ENCODE data around the gene DHX9. TPM values are rescaled to one million over a fixed set of nuclear protein-coding genes. Genes with fewer than 3 reads are reported as not detected.

The DHX9 gene
- polyA plus RNA-seq, 1 donor (not counting 4 experiments of a cell fraction or from before 2014, with no cell fraction given): 199 TPM

DNA sequence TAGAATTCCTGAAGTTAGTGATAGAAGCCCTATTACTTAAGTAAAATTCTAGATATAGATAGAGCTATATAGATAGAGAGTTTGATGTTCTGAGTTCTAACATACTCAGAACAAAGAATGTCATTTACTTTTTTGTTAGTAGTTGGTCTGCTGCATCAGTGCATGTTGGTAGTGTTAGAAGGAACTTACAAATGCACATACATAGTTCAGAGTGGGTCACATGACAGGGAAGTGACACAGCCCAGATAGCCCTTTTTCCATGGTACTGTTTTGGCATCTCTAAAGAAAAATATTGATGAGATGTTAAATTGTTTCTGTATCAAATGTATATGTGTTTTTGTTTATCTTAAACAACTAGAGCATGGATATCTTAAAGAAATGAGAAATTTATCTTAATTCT, 45.7 kb downstream of the DHX9 start:
- no peak overlapping the region for H3K9ac ChIP-seq (ENCODE audit: control insufficient read depth, extremely low read depth, insufficient read depth, low read length)
- no peaks in the 10 kb centered on the region for H3K9me3 ChIP-seq (ENCODE audit: control insufficient read depth, low read depth, low read length)
- H3K36me3 ChIP-seq (ENCODE audit: control insufficient read depth in 2 of 2, extremely low read depth in 1 of 2, insufficient read depth in 2 of 2, low read length in 2 of 2): peaks cover 39 to 45% of the 10 kb centered on the region in 2 experiments
- H3K4me2 ChIP-seq (ENCODE audit: control insufficient read depth, extremely low read depth, insufficient read depth, low read depth, low read length): no peak overlapping the region
- no peaks in the 10 kb centered on the region for H3K79me2 ChIP-seq (ENCODE audit: control insufficient read depth, insufficient read depth, low read length)
- FAIRE-seq (no peak), DNase-seq (ENCODE audit: low read depth, low spot score) (no peak)
- no peak overlapping the region for H2AFZ ChIP-seq (ENCODE audit: control insufficient read depth, low read length)
- H3K9me1 ChIP-seq (ENCODE audit: control insufficient read depth, extremely low read depth, insufficient read depth, low read length): no peaks in the 10 kb centered on the region
- no peak for TF ChIP-seq EZH2 (IDR thresholded peaks at IDR 0.05; ENCODE audit: low read length)
- TF ChIP-seq, protein P1, sequence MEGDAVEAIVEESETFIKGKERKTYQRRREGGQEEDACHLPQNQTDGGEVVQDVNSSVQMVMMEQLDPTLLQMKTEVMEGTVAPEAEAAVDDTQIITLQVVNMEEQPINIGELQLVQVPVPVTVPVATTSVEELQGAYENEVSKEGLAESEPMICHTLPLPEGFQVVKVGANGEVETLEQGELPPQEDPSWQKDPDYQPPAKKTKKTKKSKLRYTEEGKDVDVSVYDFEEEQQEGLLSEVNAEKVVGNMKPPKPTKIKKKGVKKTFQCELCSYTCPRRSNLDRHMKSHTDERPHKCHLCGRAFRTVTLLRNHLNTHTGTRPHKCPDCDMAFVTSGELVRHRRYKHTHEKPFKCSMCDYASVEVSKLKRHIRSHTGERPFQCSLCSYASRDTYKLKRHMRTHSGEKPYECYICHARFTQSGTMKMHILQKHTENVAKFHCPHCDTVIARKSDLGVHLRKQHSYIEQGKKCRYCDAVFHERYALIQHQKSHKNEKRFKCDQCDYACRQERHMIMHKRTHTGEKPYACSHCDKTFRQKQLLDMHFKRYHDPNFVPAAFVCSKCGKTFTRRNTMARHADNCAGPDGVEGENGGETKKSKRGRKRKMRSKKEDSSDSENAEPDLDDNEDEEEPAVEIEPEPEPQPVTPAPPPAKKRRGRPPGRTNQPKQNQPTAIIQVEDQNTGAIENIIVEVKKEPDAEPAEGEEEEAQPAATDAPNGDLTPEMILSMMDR (optimal IDR thresholded peaks at IDR 0.05 in 1 of 3, IDR thresholded peaks at IDR 0.05 in 1 of 3, conservative IDR thresholded peaks at IDR 0.05 in 1 of 3; ENCODE audit: extremely low read depth in 1 of 3, insufficient read depth in 2 of 3, low read length in 3 of 3): no peak
- no peak overlapping the region for H3K4me3 ChIP-seq (ENCODE audit: control insufficient read depth in 2 of 3, extremely low read depth in 1 of 3, insufficient read depth in 2 of 3, low read depth in 1 of 3, low read length in 3 of 3)
- no peaks in the 10 kb centered on the region for H3K27me3 ChIP-seq (ENCODE audit: control insufficient read depth, extremely low read depth, insufficient read depth, low read length)
- no peaks in the 10 kb centered on the region for H4K20me1 ChIP-seq (ENCODE audit: control insufficient read depth, extremely low read depth, insufficient read depth, low read length)
- H3K27ac ChIP-seq (ENCODE audit: control insufficient read depth, insufficient read depth, low read length): no peak overlapping the region
- dilution Hi-C loops (cut with MboI; ENCODE audit: extremely low pct_ligation_motif_present, low sequenced_read_pairs): no loop called here
- no peaks in the 10 kb centered on the region for H3K4me1 ChIP-seq (ENCODE audit: control insufficient read depth, extremely low read depth, insufficient read depth, low read length)

DNA sequence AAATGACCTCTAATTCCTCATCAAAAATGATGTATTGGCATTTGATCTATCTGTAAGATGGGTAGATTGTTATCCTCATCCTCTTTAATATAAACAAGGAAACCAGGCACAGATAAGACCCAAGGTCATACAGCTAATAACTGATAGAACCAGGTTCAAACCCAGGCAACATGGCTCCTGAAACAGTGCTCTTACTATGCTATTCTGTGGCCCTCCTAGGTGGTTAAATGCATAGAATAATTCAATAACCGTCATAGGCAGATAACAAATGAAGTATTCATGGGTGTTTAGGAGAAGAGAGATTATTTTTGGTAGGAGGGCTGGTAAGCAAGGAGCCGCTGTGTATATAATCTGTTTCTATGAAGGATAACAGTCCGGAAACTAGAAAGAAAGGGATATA, 46.4 kb downstream of the DHX9 start:
- no peak overlapping the region for H3K4me2 ChIP-seq (ENCODE audit: control insufficient read depth, extremely low read depth, insufficient read depth, low read depth, low read length)
- H3K79me2 ChIP-seq (ENCODE audit: control insufficient read depth, insufficient read depth, low read length): no peaks in the 10 kb centered on the region
- DNase-seq (ENCODE audit: low read depth, low spot score): no peak
- H3K9me3 ChIP-seq (ENCODE audit: control insufficient read depth, low read depth, low read length): no peaks in the 10 kb centered on the region
- H3K27me3 ChIP-seq (ENCODE audit: control insufficient read depth, extremely low read depth, insufficient read depth, low read length): no peaks in the 10 kb centered on the region
- H4K20me1 ChIP-seq (ENCODE audit: control insufficient read depth, extremely low read depth, insufficient read depth, low read length): no peaks in the 10 kb centered on the region
- H3K27ac ChIP-seq (ENCODE audit: control insufficient read depth, insufficient read depth, low read length): no peak overlapping the region
- dilution Hi-C loops (cut with MboI; ENCODE audit: extremely low pct_ligation_motif_present, low sequenced_read_pairs): no loop called here
- no peak for FAIRE-seq
- no peak overlapping the region for H3K9ac ChIP-seq (ENCODE audit: control insufficient read depth, extremely low read depth, insufficient read depth, low read length)
- H3K4me3 ChIP-seq (ENCODE audit: control insufficient read depth in 2 of 3, extremely low read depth in 1 of 3, insufficient read depth in 2 of 3, low read depth in 1 of 3, low read length in 3 of 3): no peak overlapping the region
- TF ChIP-seq, protein P1 (optimal IDR thresholded peaks at IDR 0.05 in 1 of 3, IDR thresholded peaks at IDR 0.05 in 1 of 3, conservative IDR thresholded peaks at IDR 0.05 in 1 of 3; ENCODE audit: extremely low read depth in 1 of 3, insufficient read depth in 2 of 3, low read length in 3 of 3): no peak
- no peak for TF ChIP-seq EZH2 (IDR thresholded peaks at IDR 0.05; ENCODE audit: low read length)
- H3K4me1 ChIP-seq (ENCODE audit: control insufficient read depth, extremely low read depth, insufficient read depth, low read length): no peaks in the 10 kb centered on the region
- no peak overlapping the region for H2AFZ ChIP-seq (ENCODE audit: control insufficient read depth, low read length)
- no peaks in the 10 kb centered on the region for H3K9me1 ChIP-seq (ENCODE audit: control insufficient read depth, extremely low read depth, insufficient read depth, low read length)
- peaks cover 36 to 39% of the 10 kb centered on the region in 2 experiments for H3K36me3 ChIP-seq (ENCODE audit: control insufficient read depth in 2 of 2, extremely low read depth in 1 of 2, insufficient read depth in 2 of 2, low read length in 2 of 2)
